Cardiac muscle cell (in vitro differentiated cells and primary cell): ENCODE results near the gene ARID4B. TPM values are rescaled to one million over a fixed set of nuclear protein-coding genes. Genes with fewer than 3 reads are reported as not detected.

Experiments used
- DNase-seq, 2 donors: peaks; one replicate each; pipeline versions ENCODE4 v3.0.0 to v3.0.0-alpha.2; 2010 to 2017; ENCODE audit warnings: low read depth in 1 of 2, low spot score in 1 of 2
- H3K27ac ChIP-seq: fragments of 200-600 bp; sonication (generic); 2 replicates; pipeline ENCODE4 v1.5.1; 2016
- H3K27me3 ChIP-seq: fragments of 200-600 bp; sonication (generic); 2 replicates; pipeline ENCODE4 v1.6.0; 2016; ENCODE audit warnings: control low read depth
- H3K36me3 ChIP-seq: fragments of 200-600 bp; sonication (generic); 2 replicates; pipeline ENCODE4 v1.5.1; 2016; ENCODE audit warnings: control low read depth
- H3K4me1 ChIP-seq: fragments of 200-600 bp; sonication (generic); 2 replicates; pipeline ENCODE4 v1.8.1; 2017; ENCODE audit warnings: low read depth, mild to moderate bottlenecking, mixed run types
- H3K4me3 ChIP-seq: fragments of 200-600 bp; sonication (generic); 2 replicates; pipeline ENCODE4 v1.5.1; 2016; ENCODE audit warnings: mild to moderate bottlenecking
- H3K9me3 ChIP-seq: fragments of 200-600 bp; sonication (generic); 2 replicates; pipeline ENCODE4 v1.5.1; 2017; ENCODE audit warnings: low read depth, mild to moderate bottlenecking, control low read depth
- polyA plus RNA-seq: library from polyadenylated mRNA; unstranded; fragments of >200 nt; fragmentation: Nextera tagmentation; extraction: Ambion mirVana; gene quantifications from 2 replicates; pipeline ENCODE4 v1.2.1, GENCODE V29; 2016
- total RNA-seq: library from RNA; depleted of rRNA; stranded (reverse); fragments of >200 nt; gene quantifications from 2 replicates; pipeline ENCODE4 v1.2.3, GENCODE V29; 2016
- TF ChIP-seq, protein P1 (sequence below): IDR thresholded peaks from 2 replicates; pipeline ENCODE4 v1.5.1; 2012; ENCODE audit warnings: low read depth, mild to moderate bottlenecking, low read length

Gene ARID4B
- total and polyA plus RNA-seq, 2 experiments from 2014 or later = 33.8 to 37.9 TPM

DNA sequence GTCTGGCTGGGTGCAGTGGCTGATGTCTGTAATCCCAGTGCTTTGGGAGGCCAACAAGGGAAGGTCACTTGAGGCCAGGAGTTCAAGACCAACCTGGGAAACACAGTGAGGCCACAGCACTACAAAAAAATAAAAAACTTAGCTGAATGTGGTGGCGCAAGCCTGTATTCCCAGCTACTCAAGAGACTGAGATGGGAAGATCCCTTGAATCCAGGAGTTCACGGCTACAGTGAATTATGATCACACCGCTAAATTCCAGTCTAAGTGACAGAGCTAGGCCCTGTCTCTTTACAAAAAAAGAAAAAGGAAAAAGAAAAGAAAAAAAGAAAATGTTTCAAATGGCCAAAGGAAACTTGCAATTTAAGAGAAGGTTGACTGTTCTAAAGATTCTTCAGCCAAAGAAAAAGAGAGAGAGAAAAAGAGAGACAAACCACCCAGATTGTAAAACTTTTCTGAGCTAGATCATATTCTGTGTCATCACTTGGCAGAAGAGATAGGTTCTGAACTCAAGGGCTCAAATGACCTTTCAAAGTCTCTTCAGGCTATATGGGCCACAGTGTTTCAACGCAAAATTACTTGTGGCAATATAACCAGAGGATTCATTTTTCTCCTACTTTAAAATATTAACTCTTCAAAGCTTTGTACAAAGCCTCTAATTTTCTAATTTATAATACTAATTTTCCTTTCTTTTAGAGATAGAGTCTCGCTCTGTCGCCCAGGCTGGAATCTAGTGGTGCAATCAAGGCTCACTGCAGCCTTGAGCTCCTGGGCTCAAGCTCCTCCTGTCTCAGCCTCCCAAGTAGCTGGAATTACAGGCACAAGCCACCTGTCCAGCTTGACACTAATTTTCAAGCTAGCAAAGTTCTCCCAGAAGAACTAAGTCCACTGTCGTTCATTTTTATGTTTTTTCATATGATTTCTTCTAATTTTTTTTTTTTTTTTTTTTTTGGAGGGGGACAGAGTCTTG lies 20.5 kb downstream of the ARID4B start:
- H3K36me3 ChIP-seq = no peaks in the 10 kb centered on the region
- DNase-seq = no peak
- H3K4me3 ChIP-seq = no peak overlapping the region
- no peaks in the 10 kb centered on the region for H3K9me3 ChIP-seq
- TF ChIP-seq, protein P1, sequence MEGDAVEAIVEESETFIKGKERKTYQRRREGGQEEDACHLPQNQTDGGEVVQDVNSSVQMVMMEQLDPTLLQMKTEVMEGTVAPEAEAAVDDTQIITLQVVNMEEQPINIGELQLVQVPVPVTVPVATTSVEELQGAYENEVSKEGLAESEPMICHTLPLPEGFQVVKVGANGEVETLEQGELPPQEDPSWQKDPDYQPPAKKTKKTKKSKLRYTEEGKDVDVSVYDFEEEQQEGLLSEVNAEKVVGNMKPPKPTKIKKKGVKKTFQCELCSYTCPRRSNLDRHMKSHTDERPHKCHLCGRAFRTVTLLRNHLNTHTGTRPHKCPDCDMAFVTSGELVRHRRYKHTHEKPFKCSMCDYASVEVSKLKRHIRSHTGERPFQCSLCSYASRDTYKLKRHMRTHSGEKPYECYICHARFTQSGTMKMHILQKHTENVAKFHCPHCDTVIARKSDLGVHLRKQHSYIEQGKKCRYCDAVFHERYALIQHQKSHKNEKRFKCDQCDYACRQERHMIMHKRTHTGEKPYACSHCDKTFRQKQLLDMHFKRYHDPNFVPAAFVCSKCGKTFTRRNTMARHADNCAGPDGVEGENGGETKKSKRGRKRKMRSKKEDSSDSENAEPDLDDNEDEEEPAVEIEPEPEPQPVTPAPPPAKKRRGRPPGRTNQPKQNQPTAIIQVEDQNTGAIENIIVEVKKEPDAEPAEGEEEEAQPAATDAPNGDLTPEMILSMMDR = no peak
- H3K27me3 ChIP-seq = no peaks in the 10 kb centered on the region
- peaks cover 8% of the 10 kb centered on the region for H3K4me1 ChIP-seq
- H3K27ac ChIP-seq = no peak overlapping the region

DNA sequence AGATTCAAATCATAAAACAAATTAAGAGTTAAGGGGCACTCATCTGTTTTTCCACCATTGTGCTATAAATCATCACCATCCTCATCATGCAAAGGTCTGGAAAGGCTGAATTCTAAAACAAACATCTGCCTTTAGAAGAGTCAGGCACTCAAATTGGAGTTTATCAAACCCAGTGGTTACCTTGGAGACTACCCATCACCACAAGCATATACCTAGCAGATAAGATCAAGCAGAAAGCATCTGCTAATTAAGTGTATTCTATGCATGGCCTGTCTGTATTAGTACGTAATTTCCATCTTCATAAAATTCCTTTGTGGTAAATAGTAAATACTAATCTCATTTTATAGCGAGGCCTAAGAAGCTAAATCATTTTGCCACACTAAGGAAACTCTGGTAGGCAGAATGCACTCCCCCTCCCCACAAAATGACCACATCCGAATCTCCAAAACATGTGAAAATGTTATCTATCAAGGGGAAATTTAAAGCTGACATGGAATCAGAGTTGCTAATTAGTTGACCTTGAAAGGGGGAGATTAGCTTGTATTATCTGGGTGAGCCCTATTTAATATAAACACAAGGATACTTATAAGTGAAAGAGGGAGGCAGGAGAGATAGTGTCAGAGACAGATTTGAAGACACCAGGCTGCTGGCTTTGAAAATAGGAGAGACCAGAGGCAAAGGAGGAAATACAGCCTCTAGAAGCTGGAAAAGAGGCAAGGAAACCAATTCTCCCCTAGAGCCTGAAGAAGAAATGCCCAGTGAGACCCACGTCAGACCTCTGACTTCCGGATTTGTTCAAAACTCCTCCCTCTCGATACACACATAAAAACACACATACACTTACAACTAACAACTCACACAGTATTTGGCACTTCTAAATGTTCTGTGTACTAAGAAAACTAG lies 23.2 kb downstream of the ARID4B start:
- Histone ChIP-seq H3K4me3 (no peak overlapping the region), H3K9me3 (no peaks in the 10 kb centered on the region), H3K36me3 (no peaks in the 10 kb centered on the region), H3K27ac (peak overlapping the region; percentile 80), H3K4me1 (peaks cover 8% of the 10 kb centered on the region), H3K27me3 (no peaks in the 10 kb centered on the region)
- TF ChIP-seq, protein P1 = no peak
- DNase-seq = peak in 1 of 2 donors; percentile 58

GRCh38 chr1:235302143-235302542 lies 25.8 kb downstream of the ARID4B start:
- Histone ChIP-seq H3K27me3 (no peaks in the 10 kb centered on the region), H3K36me3 (no peaks in the 10 kb centered on the region), H3K9me3 (no peaks in the 10 kb centered on the region), H3K27ac (no peak overlapping the region), H3K4me1 (peaks cover 8% of the 10 kb centered on the region), H3K4me3 (no peak overlapping the region)
- DNase-seq = no peak
- TF ChIP-seq, protein P1 = no peak

- Histone ChIP-seq H3K9me3 (no peaks in the 10 kb centered on the region), H3K4me1 (no peaks in the 10 kb centered on the region), H3K4me3 (no peak overlapping the region), H3K36me3 (no peaks in the 10 kb centered on the region), H3K27ac (no peak overlapping the region), H3K27me3 (no peaks in the 10 kb centered on the region)
- no peak for DNase-seq
- TF ChIP-seq, protein P1 = no peak
Measured at GRCh38 chr1:235299169-235299858, 28.7 kb downstream of the ARID4B start.

DNA sequence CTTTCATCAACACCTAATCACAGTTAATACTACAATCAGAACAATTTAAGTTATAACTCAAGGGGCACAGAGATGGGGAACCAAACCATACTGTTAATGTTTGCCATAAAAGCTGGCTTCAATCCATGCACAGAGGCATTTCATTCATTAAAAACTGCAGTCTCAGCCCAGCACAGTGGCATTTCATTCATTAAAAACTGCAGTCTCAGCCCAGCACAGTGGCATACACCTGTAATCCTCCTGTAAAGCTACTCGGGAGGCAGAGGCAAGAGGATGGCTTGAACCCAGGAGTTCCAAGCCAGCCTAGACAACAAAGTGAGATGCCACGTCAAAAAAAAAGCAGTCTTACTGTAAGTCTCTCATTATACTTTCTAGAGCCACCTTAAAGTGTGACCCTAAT lies 29.2 kb downstream of the ARID4B start:
- Histone ChIP-seq H3K27me3 (no peaks in the 10 kb centered on the region), H3K4me1 (no peaks in the 10 kb centered on the region), H3K27ac (no peak overlapping the region), H3K36me3 (no peaks in the 10 kb centered on the region), H3K4me3 (no peak overlapping the region), H3K9me3 (no peaks in the 10 kb centered on the region)
- TF ChIP-seq, protein P1 = no peak
- no peak for DNase-seq
